Prostate gland (tissue), 2 donors: ENCODE data around the gene ARHGAP25.

ENCODE experiments used
- POLR2A ChIP-seq: fragments of 450-650 bp; IDR thresholded peaks from one replicate; pipeline ENCODE4 v1.6.1; 2016; ENCODE audit warnings: antibody characterized with exemption, mild to moderate bottlenecking
- TF ChIP-seq, protein P1 (sequence below), 4 experiments: fragments of 200-600 bp in 2 of 4; fragments of 450-650 bp in 2 of 4; sonication (generic) in 2 of 4; IDR thresholded peaks; 1 replicate in 3 of 4; 2 replicates in 1 of 4; pipeline ENCODE4 v1.5.1; 2016 to 2019; ENCODE audit warnings: antibody characterized with exemption in 4 of 4, mild to moderate bottlenecking in 2 of 4, moderate library complexity in 2 of 4

DNA sequence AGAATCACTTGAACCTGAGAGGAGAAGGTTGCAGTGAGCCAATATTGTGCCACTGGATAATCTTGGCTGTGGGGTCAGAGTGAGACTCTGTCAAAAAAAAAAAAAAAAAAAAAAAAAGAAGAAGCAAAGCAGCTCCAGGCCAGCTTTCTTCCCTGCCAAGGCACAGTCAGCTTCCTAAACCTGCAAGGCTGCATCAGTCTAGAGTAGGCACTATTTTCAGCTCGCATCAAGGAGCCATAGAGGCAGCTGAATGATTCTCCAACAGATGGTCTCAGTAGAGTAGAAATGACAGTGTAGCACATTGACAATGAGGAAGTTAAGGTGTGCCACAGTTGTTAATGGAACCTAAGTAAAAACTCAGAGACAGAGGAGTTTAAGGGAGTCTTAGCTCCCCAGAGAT is 101.0 kb downstream of the ARHGAP25 start:
- TF ChIP-seq, protein P1, sequence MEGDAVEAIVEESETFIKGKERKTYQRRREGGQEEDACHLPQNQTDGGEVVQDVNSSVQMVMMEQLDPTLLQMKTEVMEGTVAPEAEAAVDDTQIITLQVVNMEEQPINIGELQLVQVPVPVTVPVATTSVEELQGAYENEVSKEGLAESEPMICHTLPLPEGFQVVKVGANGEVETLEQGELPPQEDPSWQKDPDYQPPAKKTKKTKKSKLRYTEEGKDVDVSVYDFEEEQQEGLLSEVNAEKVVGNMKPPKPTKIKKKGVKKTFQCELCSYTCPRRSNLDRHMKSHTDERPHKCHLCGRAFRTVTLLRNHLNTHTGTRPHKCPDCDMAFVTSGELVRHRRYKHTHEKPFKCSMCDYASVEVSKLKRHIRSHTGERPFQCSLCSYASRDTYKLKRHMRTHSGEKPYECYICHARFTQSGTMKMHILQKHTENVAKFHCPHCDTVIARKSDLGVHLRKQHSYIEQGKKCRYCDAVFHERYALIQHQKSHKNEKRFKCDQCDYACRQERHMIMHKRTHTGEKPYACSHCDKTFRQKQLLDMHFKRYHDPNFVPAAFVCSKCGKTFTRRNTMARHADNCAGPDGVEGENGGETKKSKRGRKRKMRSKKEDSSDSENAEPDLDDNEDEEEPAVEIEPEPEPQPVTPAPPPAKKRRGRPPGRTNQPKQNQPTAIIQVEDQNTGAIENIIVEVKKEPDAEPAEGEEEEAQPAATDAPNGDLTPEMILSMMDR (IDR thresholded peaks at IDR 0.05): no peak
- TF ChIP-seq POLR2A: no peak
